ENCODE measurements around the gene TMEM170A. TPM values are rescaled to one million over a fixed set of nuclear protein-coding genes. Genes with fewer than 3 reads are reported as not detected.
A peak's percentile ranks its signal among the peaks of the same experiment; 100 is the strongest.
"Not testable (repeated sequence)": the region's sequence is repeated elsewhere in the genome, so short reads cannot be mapped to it uniquely, and the experiment has no call there.

Gene TMEM170A, protein sequence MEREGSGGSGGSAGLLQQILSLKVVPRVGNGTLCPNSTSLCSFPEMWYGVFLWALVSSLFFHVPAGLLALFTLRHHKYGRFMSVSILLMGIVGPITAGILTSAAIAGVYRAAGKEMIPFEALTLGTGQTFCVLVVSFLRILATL
- total RNA-seq: 10 to 100 TPM; 45.3 to 49.1 (median 45.9) TPM

DNA sequence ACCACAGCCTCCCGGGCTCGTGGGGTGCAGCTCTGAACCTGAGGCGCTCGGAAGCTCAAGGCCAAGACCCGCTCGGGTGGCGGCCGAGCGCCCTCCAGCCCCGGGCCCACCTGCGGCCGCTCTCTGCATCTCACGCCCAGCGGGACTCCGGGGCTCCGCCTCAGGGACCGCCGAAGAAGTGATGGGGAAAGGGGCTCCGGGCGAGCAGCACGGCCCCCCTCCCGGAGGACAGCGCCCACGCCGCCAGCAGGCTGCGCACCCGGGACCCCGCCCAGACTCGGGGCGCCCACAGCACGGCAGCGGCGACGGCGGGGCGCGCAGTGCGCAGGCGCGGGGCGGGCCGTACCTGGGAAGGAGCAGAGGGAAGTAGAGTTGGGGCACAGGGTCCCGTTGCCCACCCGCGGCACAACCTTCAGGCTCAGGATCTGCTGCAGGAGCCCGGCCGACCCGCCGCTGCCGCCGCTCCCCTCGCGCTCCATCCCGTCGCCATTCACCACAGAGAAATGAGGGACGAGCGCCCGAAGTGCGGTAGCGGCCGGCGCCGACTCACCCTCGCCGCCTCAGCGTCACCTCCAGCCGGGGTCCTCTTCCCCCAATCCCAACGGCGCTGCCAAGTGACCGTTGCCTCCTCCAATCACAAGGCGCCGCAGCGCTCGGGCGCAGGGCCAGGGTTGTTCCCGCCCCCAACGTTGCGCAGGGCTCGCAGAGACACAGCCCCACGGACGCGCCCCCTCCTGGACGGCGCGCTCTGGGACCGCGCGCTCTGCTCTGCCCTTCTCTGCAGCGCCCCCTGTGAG is at the start of gene TMEM170A:
Gene TMEM170A, minus strand, starts transcription at position 568 of the 797 bp plus-strand sequence. Its CDS starts 89 bp downstream, at position 479.
- peak; percentile 98 for DNase-seq
- Mint-ChIP-seq H3K36me3 (ENCODE audit: insufficient read depth) (peaks cover 11% of the 10 kb centered on the region), H3K9me3 (no peaks in the 10 kb centered on the region), H3K27me3 (ENCODE audit: low read depth) (no peaks in the 10 kb centered on the region), H3K4me1 (ENCODE audit: low read depth) (peaks cover 47% of the 10 kb centered on the region), H3K4me3 (peak within 1 kb of the TSS; percentile 94)
- peak; percentile 92 to 93 for ATAC-seq

DNA sequence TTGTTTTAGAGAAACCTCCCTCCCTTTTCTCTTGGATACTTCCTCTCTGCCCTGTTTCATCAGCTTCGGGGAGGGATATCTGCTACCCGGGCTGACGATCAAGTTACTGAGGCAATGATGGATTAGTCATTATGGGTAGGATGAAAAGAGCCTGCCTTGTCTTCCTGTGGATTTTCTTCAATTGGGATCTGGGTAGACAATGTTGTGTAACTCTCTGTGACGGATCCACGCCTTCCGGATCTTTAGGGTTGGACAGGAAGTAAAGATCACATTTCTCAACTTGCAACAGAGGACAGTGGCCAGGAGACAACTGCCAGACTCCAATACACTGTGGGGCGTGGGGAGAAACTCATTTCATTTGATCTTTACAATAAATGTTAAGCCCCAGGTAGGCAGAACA is 42.1 kb upstream of the TMEM170A start:
- Mint-ChIP-seq H3K4me3 (no peak overlapping the region), H3K9me3 (no peaks in the 10 kb centered on the region), H3K27me3 (ENCODE audit: low read depth) (peaks cover 4% of the 10 kb centered on the region), H3K4me1 (ENCODE audit: low read depth) (no peaks in the 10 kb centered on the region), H3K36me3 (ENCODE audit: insufficient read depth) (no peaks in the 10 kb centered on the region)
- no peak for DNase-seq
- no peak for ATAC-seq

DNA sequence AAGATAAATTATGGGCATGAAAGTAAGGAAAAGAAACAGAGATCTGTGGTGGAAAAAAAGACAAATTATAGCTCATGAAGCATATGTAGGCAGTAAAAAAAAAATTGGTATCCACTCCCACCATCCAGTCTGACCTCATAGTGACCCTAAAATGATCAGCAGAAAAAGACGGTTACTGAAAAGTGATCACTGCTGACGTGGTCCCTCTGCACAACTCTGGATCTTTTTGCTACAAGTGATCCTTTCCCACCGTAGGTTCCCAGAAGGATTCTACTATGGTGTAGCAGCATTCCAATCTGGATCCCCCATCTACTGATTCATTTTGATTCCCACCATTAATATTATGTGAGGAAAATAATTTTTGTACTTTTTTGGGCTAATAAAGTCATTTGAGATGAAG is 41.6 kb upstream of the TMEM170A start:
- H3K4me1 Mint-ChIP-seq (ENCODE audit: low read depth): no peaks in the 10 kb centered on the region
- no peak overlapping the region for H3K4me3 Mint-ChIP-seq
- no peak for DNase-seq
- no peaks in the 10 kb centered on the region for H3K36me3 Mint-ChIP-seq (ENCODE audit: insufficient read depth)
- ATAC-seq: no peak
- H3K9me3 Mint-ChIP-seq: no peaks in the 10 kb centered on the region
- peaks cover 4% of the 10 kb centered on the region for H3K27me3 Mint-ChIP-seq (ENCODE audit: low read depth)

DNA sequence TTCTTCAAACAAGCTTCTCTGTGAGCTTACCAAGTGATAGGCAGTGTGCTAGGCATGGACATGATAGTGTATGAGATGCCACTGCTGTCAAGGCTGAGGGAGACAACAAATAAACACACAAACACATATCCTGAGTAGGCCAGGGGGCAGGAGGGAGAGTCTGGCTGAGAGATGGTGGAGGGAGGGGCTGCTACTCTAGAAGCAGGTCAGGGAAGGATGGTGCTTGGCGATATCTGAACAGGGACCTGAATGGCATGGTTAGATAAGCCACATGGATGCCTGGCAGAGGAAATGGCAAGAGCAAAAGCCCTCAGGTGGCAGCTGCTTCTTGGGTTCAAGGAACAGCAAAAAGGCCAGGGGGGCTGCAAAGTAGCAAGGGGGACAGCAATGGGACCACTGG is 39.3 kb upstream of the TMEM170A start:
- Mint-ChIP-seq H3K36me3 (ENCODE audit: insufficient read depth) (no peaks in the 10 kb centered on the region), H3K27me3 (ENCODE audit: low read depth) (peaks cover 3% of the 10 kb centered on the region), H3K4me3 (no peak overlapping the region), H3K4me1 (ENCODE audit: low read depth) (no peaks in the 10 kb centered on the region), H3K9me3 (no peaks in the 10 kb centered on the region)
- no peak for DNase-seq
- no peak for ATAC-seq

DNA sequence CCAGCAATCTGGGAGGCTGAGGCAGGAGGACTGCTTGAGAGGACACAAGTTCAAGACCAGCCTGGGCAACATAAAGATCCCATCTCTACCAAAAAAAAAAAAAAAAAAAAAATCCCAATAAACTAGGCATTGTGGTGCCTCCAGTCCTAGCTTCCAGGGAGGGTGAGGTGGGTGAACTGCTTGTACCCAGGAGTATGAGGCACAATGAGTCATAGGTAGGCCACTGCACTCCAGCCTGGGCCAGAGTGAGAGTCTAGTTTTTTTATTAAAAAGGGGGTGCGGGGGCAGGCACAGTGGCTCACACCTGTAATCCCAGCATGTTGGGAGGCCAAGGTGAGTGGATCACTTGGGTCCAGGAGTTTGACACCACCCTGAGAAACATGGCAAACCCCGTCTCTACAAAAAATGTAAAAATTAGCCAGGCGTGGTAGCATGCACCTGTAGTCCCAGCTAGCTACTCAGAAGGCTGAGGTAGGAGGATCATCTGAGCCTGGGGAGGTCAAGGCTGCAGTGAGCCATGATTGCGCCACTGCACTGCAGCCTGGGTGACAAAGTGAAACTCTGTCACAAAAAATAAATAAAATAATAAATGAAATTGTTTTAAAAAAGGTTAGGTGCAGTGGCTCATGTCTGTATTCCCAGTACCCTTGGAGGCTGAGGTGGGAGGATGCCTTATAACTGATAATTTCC is 38.6 kb upstream of the TMEM170A start:
- H3K27me3 Mint-ChIP-seq (ENCODE audit: low read depth): no peaks in the 10 kb centered on the region
- no peaks in the 10 kb centered on the region for H3K36me3 Mint-ChIP-seq (ENCODE audit: insufficient read depth)

DNA sequence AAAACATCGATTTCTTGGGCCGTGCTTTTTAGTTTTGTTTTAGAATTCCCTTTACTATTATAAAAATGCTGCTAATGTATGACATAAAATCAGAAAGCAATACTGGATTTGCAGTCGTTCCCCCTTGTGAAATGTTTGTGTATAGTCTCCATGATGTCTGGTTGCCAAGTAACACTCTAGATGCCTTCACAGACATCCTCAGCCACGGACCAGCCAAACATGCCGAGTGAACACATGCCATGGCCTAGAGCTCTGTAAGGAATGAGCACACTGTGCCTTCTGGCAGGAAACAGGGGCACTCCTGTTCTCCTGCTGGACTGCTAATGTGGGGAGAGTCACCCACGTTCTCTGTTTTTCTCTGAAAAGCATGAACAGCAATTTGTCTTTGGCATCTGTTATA is 37.3 kb upstream of the TMEM170A start:
- ATAC-seq; H3K4me3 Mint-ChIP-seq; DNase-seq; H3K9me3 Mint-ChIP-seq; H3K27me3 Mint-ChIP-seq (ENCODE audit: low read depth); H3K36me3 Mint-ChIP-seq (ENCODE audit: insufficient read depth); H3K4me1 Mint-ChIP-seq (ENCODE audit: low read depth): not testable (repeated sequence)

More for the DNA sequence above, 38.6 kb upstream of the TMEM170A start:
- no peaks in the 10 kb centered on the region for H3K9me3 Mint-ChIP-seq
- ATAC-seq: no peak
- H3K4me3 Mint-ChIP-seq: no peak overlapping the region
- DNase-seq: no peak
- no peaks in the 10 kb centered on the region for H3K4me1 Mint-ChIP-seq (ENCODE audit: low read depth)

DNA sequence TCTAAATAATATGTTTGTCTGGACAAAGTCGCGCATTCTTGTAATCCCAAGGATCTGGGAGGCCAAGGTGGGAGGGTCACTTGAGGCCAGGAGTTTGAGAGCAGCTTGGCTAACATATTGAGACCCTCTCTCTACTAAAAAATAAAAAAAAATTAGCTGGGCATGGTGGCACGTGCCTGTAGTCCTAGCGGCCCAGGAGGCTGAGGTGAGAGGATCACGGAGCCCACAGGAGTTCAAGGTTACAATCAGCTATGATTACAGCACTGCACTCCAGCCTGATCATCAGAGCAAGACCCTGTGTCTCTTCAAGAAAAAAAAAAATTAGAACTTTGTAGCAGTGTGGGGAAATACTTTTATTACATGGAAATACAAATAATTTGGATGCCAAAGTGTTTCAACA is 36.9 kb upstream of the TMEM170A start:
- no peaks in the 10 kb centered on the region for H3K36me3 Mint-ChIP-seq (ENCODE audit: insufficient read depth)
- peaks cover 7% of the 10 kb centered on the region for H3K27me3 Mint-ChIP-seq (ENCODE audit: low read depth)
- no peaks in the 10 kb centered on the region for H3K9me3 Mint-ChIP-seq
- H3K4me1 Mint-ChIP-seq (ENCODE audit: low read depth): no peaks in the 10 kb centered on the region
- DNase-seq (no peak), ATAC-seq (no peak)
- no peak overlapping the region for H3K4me3 Mint-ChIP-seq

DNA sequence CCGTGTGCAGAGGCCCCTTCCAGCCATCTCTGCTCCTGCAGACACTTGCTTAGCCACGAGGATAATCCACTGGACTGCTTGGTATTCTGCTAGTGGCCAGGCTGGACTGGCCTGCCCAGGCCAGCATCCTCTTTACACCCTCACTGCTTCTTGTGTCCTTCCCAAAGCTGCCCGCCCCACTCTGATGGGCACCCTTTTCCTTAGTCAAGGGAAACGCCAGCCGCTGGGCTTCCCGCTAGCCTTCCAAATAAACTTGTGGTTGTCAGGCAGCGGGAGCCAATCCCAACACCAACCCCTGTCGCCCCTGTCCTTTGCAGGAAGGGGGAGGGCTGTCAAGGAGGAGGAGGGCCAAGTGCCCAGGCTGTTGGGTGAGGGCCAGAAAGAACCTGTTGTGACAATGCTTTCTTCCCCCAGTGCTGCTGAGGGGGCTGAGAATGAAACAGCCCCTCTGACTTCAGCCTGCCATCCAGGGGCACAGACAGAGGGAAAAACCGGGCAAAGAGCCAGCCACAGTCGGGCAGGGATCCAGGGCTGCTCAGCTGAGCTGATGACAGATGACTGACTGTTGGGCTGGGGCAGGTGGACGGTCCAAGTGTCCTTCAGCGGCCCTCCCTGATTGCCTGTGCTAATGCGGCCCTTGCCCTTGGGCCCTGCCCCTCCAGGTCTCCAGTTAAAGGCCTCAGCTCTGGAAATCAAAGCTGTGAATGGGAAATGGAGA is 34.3 kb upstream of the TMEM170A start:
- ATAC-seq; DNase-seq; H3K9me3 Mint-ChIP-seq; H3K4me1 Mint-ChIP-seq (ENCODE audit: low read depth); H3K36me3 Mint-ChIP-seq (ENCODE audit: insufficient read depth); H3K4me3 Mint-ChIP-seq: not testable (repeated sequence)
- peaks cover 20% of the 10 kb centered on the region for H3K27me3 Mint-ChIP-seq (ENCODE audit: low read depth)

DNA sequence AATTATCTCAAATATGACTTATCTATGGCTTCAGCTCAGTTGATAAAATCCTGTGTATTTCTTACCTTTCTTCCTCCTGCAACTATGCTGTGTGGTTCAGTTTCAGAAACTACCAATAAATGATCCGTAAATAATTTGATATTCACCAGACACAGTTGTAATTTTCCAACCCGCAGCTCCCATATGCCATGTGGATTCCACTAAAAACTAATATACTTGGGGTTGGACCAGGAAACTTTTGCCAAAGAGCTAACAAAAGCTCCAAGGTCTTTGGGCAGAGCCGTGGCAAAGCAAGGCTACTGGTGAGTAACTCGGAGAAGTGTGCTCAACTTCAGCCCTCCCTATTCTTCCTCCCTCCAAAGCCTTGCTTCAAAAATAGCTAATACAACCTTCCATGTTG is 33.1 kb upstream of the TMEM170A start:
- peaks cover 32% of the 10 kb centered on the region for H3K27me3 Mint-ChIP-seq (ENCODE audit: low read depth)
- H3K36me3 Mint-ChIP-seq (ENCODE audit: insufficient read depth): no peaks in the 10 kb centered on the region
- no peak for ATAC-seq

DNA sequence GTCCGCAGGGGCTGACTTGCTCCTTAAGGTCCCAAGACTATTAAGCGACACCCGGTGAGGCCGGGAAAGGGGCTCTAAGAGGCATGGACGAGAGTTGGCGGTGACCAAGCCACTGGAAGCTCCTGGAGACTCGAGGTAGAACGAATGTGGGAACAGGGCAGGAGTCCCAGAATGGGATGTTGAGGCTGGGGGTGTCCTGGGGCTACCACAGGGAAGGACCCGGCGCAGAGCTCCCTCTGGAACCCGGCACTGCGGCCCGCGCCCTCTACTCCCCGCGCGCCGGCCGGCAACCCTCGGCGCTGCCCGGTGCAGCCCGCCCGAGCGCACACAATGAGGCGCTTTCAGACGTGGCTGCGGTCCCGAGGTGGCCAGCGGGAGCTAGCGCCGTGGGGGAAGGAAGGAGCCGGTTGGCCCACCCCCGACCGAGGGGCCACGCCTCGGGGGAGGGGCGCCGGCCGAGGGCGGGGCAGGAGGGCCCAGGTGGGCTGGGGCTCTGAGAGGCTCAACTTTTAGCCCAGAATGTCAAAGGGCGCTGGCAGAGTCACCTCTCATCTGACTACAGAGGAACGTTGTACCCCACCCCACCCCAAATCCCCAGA is 30.7 kb upstream of the TMEM170A start, which contains the start of gene CHST6:
Gene CHST6, minus strand, starts transcription at position 366 of the 599 bp plus-strand sequence. CDS start 15,613 bp downstream, outside the sequence.
- peak within 1 kb of the TSS; percentile 62 for H3K4me3 Mint-ChIP-seq
- H3K27me3 Mint-ChIP-seq (ENCODE audit: low read depth): peaks cover 33% of the 10 kb centered on the region
- peaks cover 9% of the 10 kb centered on the region for H3K4me1 Mint-ChIP-seq (ENCODE audit: low read depth)
- no peaks in the 10 kb centered on the region for H3K9me3 Mint-ChIP-seq
- H3K36me3 Mint-ChIP-seq (ENCODE audit: insufficient read depth): no peaks in the 10 kb centered on the region
- DNase-seq (no peak), ATAC-seq (peak; percentile 58 to 77)

More for the DNA sequence above, 33.1 kb upstream of the TMEM170A start:
- no peak for DNase-seq
- Mint-ChIP-seq H3K9me3 (no peaks in the 10 kb centered on the region), H3K4me1 (ENCODE audit: low read depth) (peaks cover 9% of the 10 kb centered on the region), H3K4me3 (no peak overlapping the region)

DNA sequence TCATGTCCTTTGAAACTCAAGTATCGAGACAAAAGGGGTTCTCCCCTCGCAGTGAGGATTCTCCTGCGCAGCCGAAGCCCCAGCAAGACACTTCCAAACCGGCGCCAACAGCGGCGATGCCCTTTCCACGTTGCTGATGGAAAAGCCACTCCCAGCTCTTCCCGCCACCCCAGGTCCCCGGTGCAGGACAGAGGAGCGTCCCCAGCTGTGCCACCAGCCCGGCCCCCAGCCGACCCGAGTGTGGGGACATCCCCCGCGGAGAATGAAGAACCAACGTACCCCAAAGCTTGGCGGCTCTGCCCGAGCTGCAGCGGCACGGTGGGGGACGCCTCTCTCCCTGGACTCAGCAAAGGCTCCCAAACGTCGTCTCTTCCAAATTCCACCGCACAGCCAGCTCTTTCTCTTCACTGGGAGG is 30.2 kb upstream of the TMEM170A start:
- H3K4me1 Mint-ChIP-seq (ENCODE audit: low read depth): peaks cover 9% of the 10 kb centered on the region
- peak overlapping the region; percentile 62 for H3K4me3 Mint-ChIP-seq
- no peaks in the 10 kb centered on the region for H3K9me3 Mint-ChIP-seq
- DNase-seq (no peak), ATAC-seq (peak; percentile 22 to 35)
- H3K27me3 Mint-ChIP-seq (ENCODE audit: low read depth): peaks cover 33% of the 10 kb centered on the region
- no peaks in the 10 kb centered on the region for H3K36me3 Mint-ChIP-seq (ENCODE audit: insufficient read depth)

DNA sequence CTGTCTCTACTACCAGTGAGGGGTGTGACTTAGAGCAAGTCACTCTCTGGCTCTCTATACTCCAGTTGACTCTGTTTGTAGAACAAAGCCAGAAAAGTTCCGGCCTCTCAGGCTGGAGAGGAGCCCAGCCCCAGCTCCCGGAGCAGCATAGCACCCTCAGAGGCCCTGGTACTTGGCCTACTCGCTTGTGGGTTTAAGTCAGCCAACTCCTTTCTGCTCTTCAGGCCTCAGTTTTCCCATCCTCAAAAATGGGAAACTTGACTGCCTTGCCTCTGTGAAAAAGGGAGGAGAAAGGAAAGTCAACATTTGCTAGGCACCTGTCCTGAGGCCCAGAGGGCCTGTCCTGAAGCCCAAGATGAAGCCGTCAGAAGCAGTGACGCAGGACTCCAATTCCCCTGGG is 29.7 kb upstream of the TMEM170A start:
- Mint-ChIP-seq H3K4me1 (ENCODE audit: low read depth) (peaks cover 9% of the 10 kb centered on the region), H3K4me3 (peak overlapping the region; percentile 62), H3K27me3 (ENCODE audit: low read depth) (peaks cover 33% of the 10 kb centered on the region), H3K36me3 (ENCODE audit: insufficient read depth) (no peaks in the 10 kb centered on the region), H3K9me3 (no peaks in the 10 kb centered on the region)
- DNase-seq (no peak), ATAC-seq (no peak)

DNA sequence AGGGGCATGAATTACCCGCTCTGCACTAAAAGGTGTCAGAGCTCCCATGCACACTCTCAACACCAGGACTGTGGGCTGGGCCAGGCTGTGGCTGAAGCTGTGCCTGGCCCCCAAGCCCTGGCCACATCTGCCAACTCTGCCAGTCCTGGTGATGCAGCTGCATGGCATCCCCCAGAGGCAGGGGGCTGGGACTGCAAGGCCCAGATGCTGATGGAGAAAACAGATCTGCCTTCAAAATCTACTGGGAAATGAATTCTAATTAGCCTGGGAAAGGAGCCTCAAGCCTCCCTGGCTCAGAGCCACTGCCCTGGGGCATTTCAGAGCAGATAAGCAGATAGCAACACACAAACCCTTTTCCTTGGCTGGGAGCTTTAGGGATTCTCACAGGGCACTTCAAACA is 27.4 kb upstream of the TMEM170A start:
- peak in 1 of 2 donors; percentile 38 for ATAC-seq

DNA sequence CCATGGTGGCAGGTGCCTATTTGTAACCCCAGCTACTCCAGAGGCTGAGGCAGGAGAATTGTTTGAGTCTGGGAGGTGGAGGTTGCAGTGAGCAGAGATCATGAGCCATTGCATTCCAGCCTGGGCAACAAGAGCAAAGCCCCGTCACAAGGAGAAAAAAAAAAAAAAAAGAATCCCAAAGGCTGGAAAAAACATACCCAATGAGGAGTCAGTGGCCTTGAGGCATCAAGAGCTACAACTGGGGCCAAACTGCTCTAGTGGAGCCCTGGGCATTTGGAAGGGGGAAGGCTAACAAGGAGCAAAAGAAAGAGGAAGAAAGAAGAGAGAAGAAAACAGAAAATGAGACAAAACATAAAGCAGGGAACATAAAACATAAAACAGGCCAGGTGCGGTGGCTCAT is 23.8 kb upstream of the TMEM170A start:
- no peaks in the 10 kb centered on the region for H3K9me3 Mint-ChIP-seq

More for the DNA sequence above, 27.4 kb upstream of the TMEM170A start:
- peaks cover 38% of the 10 kb centered on the region for H3K27me3 Mint-ChIP-seq (ENCODE audit: low read depth)
- H3K36me3 Mint-ChIP-seq (ENCODE audit: insufficient read depth): no peaks in the 10 kb centered on the region
- no peak for DNase-seq
- peaks cover 9% of the 10 kb centered on the region for H3K4me1 Mint-ChIP-seq (ENCODE audit: low read depth)
- H3K4me3 Mint-ChIP-seq: no peak overlapping the region
- no peaks in the 10 kb centered on the region for H3K9me3 Mint-ChIP-seq

More for the DNA sequence above, 23.8 kb upstream of the TMEM170A start:
- DNase-seq: no peak
- H3K4me1 Mint-ChIP-seq (ENCODE audit: low read depth): peaks cover 3% of the 10 kb centered on the region
- H3K4me3 Mint-ChIP-seq: no peak overlapping the region
- peaks cover 28% of the 10 kb centered on the region for H3K27me3 Mint-ChIP-seq (ENCODE audit: low read depth)
- H3K36me3 Mint-ChIP-seq (ENCODE audit: insufficient read depth): no peaks in the 10 kb centered on the region
- no peak for ATAC-seq
